Naive thymus-derived CD8-positive, alpha-beta T cell (primary cell): Measurements from ENCODE around the gene XRCC4. TPM values are rescaled to one million over a fixed set of nuclear protein-coding genes. Genes with fewer than 3 reads are reported as not detected.

Experiments used
- ATAC-seq, 2 donors: fragments of 150-1000 bp; cut with Tn5 transposase in 1 of 2; sonication (Bioruptor Pico), chemical (Tn5 transposase) in 1 of 2; 1 replicate in 1 of 2; 2 replicates in 1 of 2; pipeline ENCODE4 v1.10.0; 2021; ENCODE audit warnings: mild to moderate bottlenecking in 2 of 2, moderate library complexity in 2 of 2
- POLR2A ChIA-PET: fragments of 350-600 bp; sonication (Branson Sonifier 250); formaldehyde crosslinking; loops from one replicate; lab custom pipeline; 2021; ENCODE audit warnings: antibody characterized with exemption; lab: Charles Lee
- DNase-seq, 10 donors: peaks; one replicate each; pipeline versions ENCODE4 v3.0.0 to v3.0.0-alpha.2; 2020 to 2022
- H3K27ac Mint-ChIP-seq, 10 donors: one replicate each; pipeline ENCODE4 v1.8.0; 2020 to 2022; ENCODE audit warnings: mild to moderate bottlenecking in 10 of 10, mixed read lengths in 10 of 10, moderate library complexity in 4 of 10, inconsistent platforms in 1 of 10
- H3K27me3 Mint-ChIP-seq, 5 donors: one replicate each; pipeline ENCODE4 v1.8.0; 2021 to 2022; ENCODE audit warnings: mixed read lengths in 5 of 5
- H3K36me3 Mint-ChIP-seq, 3 donors: one replicate each; pipeline ENCODE4 v1.8.0; 2020 to 2022; ENCODE audit warnings: mixed read lengths in 3 of 3, mild to moderate bottlenecking in 2 of 3, inconsistent platforms in 1 of 3
- H3K4me1 Mint-ChIP-seq, 4 donors: one replicate each; pipeline ENCODE4 v1.8.0; 2021 to 2022; ENCODE audit warnings: mixed read lengths in 4 of 4
- H3K4me3 Mint-ChIP-seq, 10 donors: one replicate each; pipeline ENCODE4 v1.8.0; 2020 to 2022; ENCODE audit warnings: mild to moderate bottlenecking in 10 of 10, mixed read lengths in 10 of 10, moderate library complexity in 6 of 10, inconsistent platforms in 1 of 10
- H3K9me3 Mint-ChIP-seq, 9 donors: one replicate each; pipeline ENCODE4 v1.8.0; 2020 to 2022; ENCODE audit warnings: mixed read lengths in 9 of 9, mild to moderate bottlenecking in 3 of 9, inconsistent platforms in 1 of 9, moderate library complexity in 1 of 9
- polyA plus RNA-seq, 3 donors: library from polyadenylated mRNA; unstranded; fragments of 300-500 nt; fragmentation: Illumina TruSeq; gene quantifications; one replicate each; pipeline ENCODE4 v1.2.3, GENCODE V29; 2021
- total RNA-seq, 8 experiments: library from RNA in 2 of 8; stranded (reverse) in 2 of 8; gene quantifications; one replicate each; pipeline ENCODE4 v1.2.3 and lab custom pipeline; 2021 to 2026

Gene XRCC4
- total and polyA plus RNA-seq, 5 experiments from 2014 or later, result 4.2 to 8.6 (median 6.4) TPM

GRCh38 chr5:83277953-83278352 is 200.6 kb downstream of the XRCC4 start:
- no peaks in the 10 kb centered on the region for H3K4me1 Mint-ChIP-seq
- peaks cover 2 to 16% (median 4%) of the 10 kb centered on the region in 3 donors for H3K36me3 Mint-ChIP-seq
- POLR2A ChIA-PET, result no interaction called here
- H3K27ac Mint-ChIP-seq, result no peak overlapping the region
- DNase-seq, result no peak
- H3K27me3 Mint-ChIP-seq, result no peaks in the 10 kb centered on the region
- no peak overlapping the region for H3K4me3 Mint-ChIP-seq
- ATAC-seq, result no peak
- H3K9me3 Mint-ChIP-seq, result peaks cover 0 to 17% (median 4%) of the 10 kb centered on the region in 9 donors

GRCh38 chr5:83281176-83281575 is 203.8 kb downstream of the XRCC4 start:
- POLR2A ChIA-PET, result no interaction called here
- no peaks in the 10 kb centered on the region for H3K4me1 Mint-ChIP-seq
- DNase-seq, result no peak
- peaks cover 0 to 4% (median 0%) of the 10 kb centered on the region in 9 donors for H3K9me3 Mint-ChIP-seq
- no peak overlapping the region for H3K4me3 Mint-ChIP-seq
- no peaks in the 10 kb centered on the region for H3K27me3 Mint-ChIP-seq
- no peak for ATAC-seq
- H3K36me3 Mint-ChIP-seq, result peaks cover 2 to 7% (median 3%) of the 10 kb centered on the region in 3 donors
- H3K27ac Mint-ChIP-seq, result no peak overlapping the region

GRCh38 chr5:83281658-83282057 is 204.3 kb downstream of the XRCC4 start:
- DNase-seq (no peak), ATAC-seq (no peak)
- Mint-ChIP-seq H3K4me3 (no peak overlapping the region), H3K9me3 (peaks cover 0 to 4% (median 0%) of the 10 kb centered on the region in 9 donors), H3K27ac (no peak overlapping the region), H3K27me3 (no peaks in the 10 kb centered on the region), H3K4me1 (peaks cover 0 to 2% (median 0%) of the 10 kb centered on the region in 4 donors), H3K36me3 (peaks cover 2 to 7% (median 4%) of the 10 kb centered on the region in 3 donors)
- POLR2A ChIA-PET, result no interaction called here

GRCh38 chr5:83283761-83284160 is 206.4 kb downstream of the XRCC4 start:
- no peak overlapping the region for H3K27ac Mint-ChIP-seq
- no peaks in the 10 kb centered on the region for H3K27me3 Mint-ChIP-seq
- no peak overlapping the region for H3K4me3 Mint-ChIP-seq
- POLR2A ChIA-PET, result no interaction called here
- no peak for DNase-seq
- peaks cover 2 to 12% (median 10%) of the 10 kb centered on the region in 3 donors for H3K36me3 Mint-ChIP-seq
- no peak for ATAC-seq
- peaks cover 0 to 2% (median 0%) of the 10 kb centered on the region in 4 donors for H3K4me1 Mint-ChIP-seq
- peaks cover 0 to 10% (median 2%) of the 10 kb centered on the region in 9 donors for H3K9me3 Mint-ChIP-seq

GRCh38 chr5:83285661-83286398 is 208.5 kb downstream of the XRCC4 start:
- H3K4me1 Mint-ChIP-seq, result peaks cover 0 to 2% (median 0%) of the 10 kb centered on the region in 4 donors
- no peak overlapping the region for H3K27ac Mint-ChIP-seq
- H3K4me3 Mint-ChIP-seq, result no peak overlapping the region
- no peaks in the 10 kb centered on the region for H3K27me3 Mint-ChIP-seq
- peaks cover 0 to 12% (median 10%) of the 10 kb centered on the region in 3 donors for H3K36me3 Mint-ChIP-seq
- peaks cover 0 to 20% (median 4%) of the 10 kb centered on the region in 9 donors for H3K9me3 Mint-ChIP-seq
- no peak for ATAC-seq
- DNase-seq, result peak in 1 of 10 donors; percentile 36
- POLR2A ChIA-PET, result no interaction called here

- Mint-ChIP-seq H3K4me3 (no peak overlapping the region), H3K27me3 (no peaks in the 10 kb centered on the region), H3K4me1 (peaks cover 0 to 5% (median 0%) of the 10 kb centered on the region in 4 donors), H3K36me3 (peaks cover under 1 to 10% (median 10%) of the 10 kb centered on the region in 3 donors), H3K27ac (no peak overlapping the region), H3K9me3 (peaks cover 0 to 8% (median 2%) of the 10 kb centered on the region in 9 donors)
- ATAC-seq, result no peak
- DNase-seq, result no peak
- POLR2A ChIA-PET, result interaction anchor here (0.6 kb wide), 1 partner anchor 67 kb away, joined by 4 read pairs; no protein-coding TSS in a partner anchor
These were observed 216.9 kb downstream of the XRCC4 start for GRCh38 chr5:83294246-83294645.

GRCh38 chr5:83299353-83299752 is 222.0 kb downstream of the XRCC4 start:
- POLR2A ChIA-PET, result no interaction called here
- Mint-ChIP-seq H3K4me3 (no peak overlapping the region), H3K27me3 (no peaks in the 10 kb centered on the region), H3K36me3 (peaks cover 4 to 19% (median 17%) of the 10 kb centered on the region in 3 donors), H3K9me3 (peaks cover 0 to 24% (median 10%) of the 10 kb centered on the region in 9 donors), H3K27ac (no peak overlapping the region), H3K4me1 (peaks cover 0 to 3% (median 0%) of the 10 kb centered on the region in 4 donors)
- no peak for ATAC-seq
- DNase-seq, result no peak

GRCh38 chr5:83306572-83307241 is 229.4 kb downstream of the XRCC4 start:
- Mint-ChIP-seq H3K36me3 (peaks cover 0 to 10% (median 0%) of the 10 kb centered on the region in 3 donors), H3K27me3 (no peaks in the 10 kb centered on the region), H3K4me3 (no peak overlapping the region), H3K9me3 (peaks cover 0 to 6% (median 0%) of the 10 kb centered on the region in 9 donors), H3K4me1 (peaks cover 0 to 3% (median 0%) of the 10 kb centered on the region in 4 donors), H3K27ac (no peak overlapping the region)
- DNase-seq (no peak), ATAC-seq (no peak)
- POLR2A ChIA-PET, result no interaction called here

GRCh38 chr5:83312663-83313062 is 235.3 kb downstream of the XRCC4 start:
- POLR2A ChIA-PET, result no interaction called here
- no peaks in the 10 kb centered on the region for H3K27me3 Mint-ChIP-seq
- ATAC-seq (no peak), DNase-seq (no peak)
- H3K4me3 Mint-ChIP-seq, result no peak overlapping the region
- peaks cover 0 to 3% (median 0%) of the 10 kb centered on the region in 4 donors for H3K4me1 Mint-ChIP-seq
- peaks cover 0 to 21% (median 14%) of the 10 kb centered on the region in 9 donors for H3K9me3 Mint-ChIP-seq
- H3K27ac Mint-ChIP-seq, result no peak overlapping the region
- H3K36me3 Mint-ChIP-seq, result peaks cover 5 to 13% (median 11%) of the 10 kb centered on the region in 3 donors

GRCh38 chr5:83313436-83313835 is 236.1 kb downstream of the XRCC4 start:
- DNase-seq (no peak), ATAC-seq (no peak)
- Mint-ChIP-seq H3K27ac (no peak overlapping the region), H3K36me3 (peaks cover 5 to 13% (median 11%) of the 10 kb centered on the region in 3 donors), H3K4me3 (no peak overlapping the region), H3K4me1 (peaks cover 0 to 3% (median 0%) of the 10 kb centered on the region in 4 donors), H3K9me3 (peaks cover 0 to 21% (median 14%) of the 10 kb centered on the region in 9 donors), H3K27me3 (no peaks in the 10 kb centered on the region)
- POLR2A ChIA-PET, result no interaction called here

GRCh38 chr5:83321483-83322055 is 244.2 kb downstream of the XRCC4 start:
- no peak overlapping the region for H3K27ac Mint-ChIP-seq
- H3K4me3 Mint-ChIP-seq, result no peak overlapping the region
- POLR2A ChIA-PET, result no interaction called here
- H3K9me3 Mint-ChIP-seq, result peaks cover 0 to 4% (median 0%) of the 10 kb centered on the region in 9 donors
- no peaks in the 10 kb centered on the region for H3K27me3 Mint-ChIP-seq
- H3K4me1 Mint-ChIP-seq, result no peaks in the 10 kb centered on the region
- ATAC-seq (no peak), DNase-seq (no peak)
- H3K36me3 Mint-ChIP-seq, result no peaks in the 10 kb centered on the region

GRCh38 chr5:83322273-83322924 is 245.1 kb downstream of the XRCC4 start:
- Mint-ChIP-seq H3K4me3 (no peak overlapping the region), H3K36me3 (no peaks in the 10 kb centered on the region), H3K27ac (no peak overlapping the region), H3K9me3 (peaks cover 0 to 4% (median 0%) of the 10 kb centered on the region in 9 donors), H3K27me3 (no peaks in the 10 kb centered on the region), H3K4me1 (no peaks in the 10 kb centered on the region)
- POLR2A ChIA-PET, result no interaction called here
- ATAC-seq, result no peak
- DNase-seq, result no peak
